Ramos (cell line): Measurements from ENCODE around the gene RBM46.

ENCODE experiments used
- in situ Hi-C: fragments of 300-500 bp; cut with MboI; formaldehyde crosslinking; loops from one replicate; pipeline ENCODE4 v1.14.3; 2022; ENCODE audit warnings: low sequenced_read_pairs; ENCODE audit not compliant: unreplicated experiment

RBM46 gene

GRCh38 chr4:154781126-154781982 is at the start of gene RBM46:
RBM46 (plus strand) TSS chr4:154781272; CDS start chr4:154796753, 15,481 bp downstream.
- in situ Hi-C loops, result no loop called here

- in situ Hi-C loops, result no loop called here
Observed at GRCh38 chr4:154731756-154732155, 49.3 kb upstream of the RBM46 start.

GRCh38 chr4:154732669-154733068 is 48.4 kb upstream of the RBM46 start:
- in situ Hi-C loops, result no loop called here

- in situ Hi-C loops, result no loop called here
Observed at GRCh38 chr4:154736770-154737169, 44.3 kb upstream of the RBM46 start.

- in situ Hi-C loops, result no loop called here
Observed at GRCh38 chr4:154738426-154738825, 42.6 kb upstream of the RBM46 start.

GRCh38 chr4:154739111-154739510 is 42.0 kb upstream of the RBM46 start:
- in situ Hi-C loops, result no loop called here

- in situ Hi-C loops, result no loop called here
Observed at GRCh38 chr4:154740462-154740861, 40.6 kb upstream of the RBM46 start.

GRCh38 chr4:154741131-154741665 is 39.9 kb upstream of the RBM46 start:
- in situ Hi-C loops, result no loop called here

- in situ Hi-C loops, result no loop called here
Observed at GRCh38 chr4:154741922-154742850, 38.9 kb upstream of the RBM46 start.

GRCh38 chr4:154743683-154744340 is 37.3 kb upstream of the RBM46 start, which contains the start of gene LRAT:
LRAT (plus strand) TSS chr4:154744000; CDS start chr4:154744327, 327 bp downstream.
- in situ Hi-C loops, result no loop called here

- in situ Hi-C loops, result no loop called here
Observed at GRCh38 chr4:154744341-154744926, 36.6 kb upstream of the RBM46 start.

- in situ Hi-C loops, result no loop called here
Observed at GRCh38 chr4:154757713-154758112, 23.4 kb upstream of the RBM46 start.

GRCh38 chr4:154760895-154761294 is 20.2 kb upstream of the RBM46 start:
- in situ Hi-C loops, result no loop called here

GRCh38 chr4:154778264-154778663 is 2.8 kb upstream of the RBM46 start:
- in situ Hi-C loops, result no loop called here

GRCh38 chr4:154779362-154779947 is 1.6 kb upstream of the RBM46 start:
- in situ Hi-C loops, result no loop called here

- in situ Hi-C loops, result no loop called here
Observed at GRCh38 chr4:154781983-154782293, 866 bp downstream of the RBM46 start.

GRCh38 chr4:154807042-154807630 is 26.1 kb downstream of the RBM46 start:
- in situ Hi-C loops, result loop anchor here (25.0 kb wide), 1 partner anchor 555 kb away; no protein-coding TSS in a partner anchor

GRCh38 chr4:154818230-154818629 is 37.2 kb downstream of the RBM46 start:
- in situ Hi-C loops, result loop anchor here (25.0 kb wide), 1 partner anchor 544 kb away; no protein-coding TSS in a partner anchor

GRCh38 chr4:154822775-154823174 is 41.7 kb downstream of the RBM46 start:
- in situ Hi-C loops, result loop anchor here (25.0 kb wide), 1 partner anchor 540 kb away; no protein-coding TSS in a partner anchor
